Endothelial cell of umbilical vein (primary cell): ENCODE data around the gene MEX3C.

Experiments
- CTCF ChIP-seq, 2 donors: IDR thresholded peaks; 1 replicate in 1 of 2; 2 replicates in 1 of 2; pipeline ENCODE4 v1.5.1; 2011; ENCODE audit warnings: low read length in 2 of 2, mild to moderate bottlenecking in 2 of 2, moderate library complexity in 2 of 2, control low read depth in 1 of 2, inconsistent platforms in 1 of 2, low read depth in 1 of 2; ENCODE audit not compliant: insufficient read depth in 1 of 2; ENCODE audit errors: extremely low read depth in 1 of 2
- EZH2 ChIP-seq: IDR thresholded peaks from 2 replicates; pipeline ENCODE4 v1.6.1; 2012; ENCODE audit warnings: borderline replicate concordance, low read depth, mild to moderate bottlenecking, moderate library complexity, low read length, inconsistent platforms; ENCODE audit not compliant: severe bottlenecking
- FOS ChIP-seq: IDR thresholded peaks from 2 replicates; pipeline ENCODE4 v1.6.1; 2011; ENCODE audit warnings: mild to moderate bottlenecking, low read length, moderate library complexity, borderline replicate concordance; ENCODE audit not compliant: insufficient read depth
- JUN ChIP-seq: IDR thresholded peaks from 2 replicates; pipeline ENCODE4 v1.6.1; 2011; ENCODE audit warnings: borderline replicate concordance, low read depth; ENCODE audit not compliant: insufficient read length, insufficient read depth
- MAX ChIP-seq: IDR thresholded peaks from 2 replicates; pipeline ENCODE4 v1.6.1; 2011; ENCODE audit not compliant: insufficient read depth, insufficient read length
- MYC ChIP-seq: IDR thresholded peaks from one replicate; pipeline ENCODE4 v1.6.1; 2011; ENCODE audit warnings: mild to moderate bottlenecking, low read depth, low read length
- POLR2A ChIP-seq: IDR thresholded peaks from 2 replicates; pipeline ENCODE4 v1.6.1; 2012; ENCODE audit warnings: low read depth, mild to moderate bottlenecking, control low read depth, low read length
- POLR2AphosphoS5 ChIP-seq: IDR thresholded peaks from 2 replicates; pipeline ENCODE4 v1.6.1; 2012; ENCODE audit warnings: low read depth, mild to moderate bottlenecking, control low read depth, low read length, moderate library complexity; ENCODE audit not compliant: insufficient read depth

GRCh38 chr18:51190000-51190399 is 7.5 kb downstream of the MEX3C start:
- TF ChIP-seq CTCF (IDR thresholded peaks at IDR 0.05; ENCODE audit: extremely low read depth in 1 of 2, insufficient read depth in 1 of 2, low read depth in 1 of 2, low read length in 2 of 2) (no peak), POLR2AphosphoS5 (no peak), POLR2A (no peak), JUN (no peak), EZH2 (no peak), FOS (no peak), MYC (no peak), MAX (no peak)
